GM12878 (cell line): ENCODE results near the gene FPGS. TPM values are rescaled to one million over a fixed set of nuclear protein-coding genes. Genes with fewer than 3 reads are reported as not detected.

Experiments
- ATAC-seq: fragments of 200-7000 bp; cut with Tn5 transposase; 3 replicates; pipeline ENCODE4 v1.9.1; 2020; ENCODE audit warnings: mild to moderate bottlenecking, moderate library complexity
- BruUV-seq: library from RNA; stranded (reverse); fragments of 400-500 nt; replicated peaks from 2 replicates; lab custom pipeline; 2021; lab: Mats Ljungman, UMichigan
- CTCF ChIA-PET: fragments of 300-600 bp; sonication (Branson Sonifier 250); formaldehyde crosslinking; extraction: SDS; loops from one replicate; lab custom pipeline; 2021; ENCODE audit warnings: inconsistent platforms; lab: Yijun Ruan, JAX
- POLR2A ChIA-PET: fragments of 350-600 bp; formaldehyde crosslinking; extraction: SDS; loops from one replicate; lab custom pipeline; 2021; ENCODE audit warnings: inconsistent platforms; lab: Charles Lee
- RAD21 ChIA-PET: fragments of 300-600 bp; sonication (Branson Sonifier 250); formaldehyde crosslinking; loops from one replicate; lab custom pipeline; 2023; ENCODE audit warnings: antibody characterized with exemption; ENCODE audit not compliant: unreplicated experiment; lab: Charles Lee
- SMC1A ChIA-PET: fragments of 300-600 bp; sonication (Branson Sonifier 250); formaldehyde crosslinking; loops from one replicate; lab custom pipeline; 2023; ENCODE audit not compliant: unreplicated experiment, uncharacterized antibody; lab: Charles Lee
- DNase-seq: peaks from one replicate; pipeline ENCODE4 v3.0.0-alpha.2; 2011; ENCODE audit warnings: low read depth, low spot score
- FAIRE-seq: peaks from 3 replicates; lab custom pipeline; 2011; peaks lifted over from hg19 to GRCh38; lab: Jason Lieb, UNC
- H2AFZ ChIP-seq: 2 replicates; pipeline ENCODE4 v1.6.0; 2011; ENCODE audit warnings: low read depth, low read length, control low read depth; ENCODE audit not compliant: control insufficient read depth
- H3K27ac ChIP-seq: 2 replicates; pipeline ENCODE4 v1.5.1; 2011; ENCODE audit warnings: control low read depth; ENCODE audit not compliant: control insufficient read depth, insufficient read depth
- H3K27me3 ChIP-seq, 2 experiments: replicated peaks in 1 of 2; 2 replicates each; pipeline versions ENCODE4 v1.6.0 to v1.6.1; 2011; ENCODE audit warnings: low read length in 1 of 2; ENCODE audit not compliant: control insufficient read depth in 2 of 2, insufficient read depth in 2 of 2
- H3K36me3 ChIP-seq, 2 experiments: 2 replicates each; pipeline ENCODE4 v1.5.1; 2011; ENCODE audit warnings: low read length in 1 of 2; ENCODE audit not compliant: control insufficient read depth in 2 of 2, insufficient read depth in 2 of 2
- H3K4me1 ChIP-seq: 2 replicates; pipeline ENCODE4 v1.6.1; 2011; ENCODE audit warnings: mild to moderate bottlenecking, low read length, moderate library complexity, mixed read lengths; ENCODE audit not compliant: control insufficient read depth, insufficient read depth
- H3K4me2 ChIP-seq: 2 replicates; pipeline ENCODE4 v1.6.0; 2011; ENCODE audit warnings: control low read depth; ENCODE audit not compliant: control insufficient read depth, insufficient read depth
- H3K4me3 ChIP-seq: fragments of 200-600 bp; sonication (generic); 2 replicates; pipeline ENCODE4 v1.5.1; 2016
- H3K79me2 ChIP-seq: 2 replicates; pipeline ENCODE4 v1.6.0; 2011; ENCODE audit warnings: low read length; ENCODE audit not compliant: control insufficient read depth, insufficient read depth
- H3K9ac ChIP-seq: 2 replicates; pipeline ENCODE4 v1.8.0; 2011; ENCODE audit warnings: low read length, control low read depth, mixed read lengths; ENCODE audit not compliant: control insufficient read depth, insufficient read depth
- H3K9me3 ChIP-seq: replicated peaks from 3 replicates; pipeline ENCODE4 v1.5.1; 2011; ENCODE audit warnings: mild to moderate bottlenecking, low read length; ENCODE audit not compliant: control insufficient read depth, insufficient read depth
- H4K20me1 ChIP-seq: 2 replicates; pipeline ENCODE4 v1.6.0; 2011; ENCODE audit not compliant: control insufficient read depth, insufficient read depth
- BMI1 ChIP-seq: fragments of 450-650 bp; IDR thresholded peaks from 2 replicates; pipeline ENCODE4 v1.6.1; 2016; ENCODE audit warnings: mild to moderate bottlenecking, moderate library complexity, borderline replicate concordance
- CHD2 ChIP-seq: IDR thresholded peaks from 2 replicates; pipeline ENCODE4 v1.6.1; 2011; ENCODE audit warnings: low read depth, low read length, improper control_type of control experiment, borderline replicate concordance
- CREB1 ChIP-seq: IDR thresholded peaks from 2 replicates; pipeline ENCODE4 v1.6.1; 2012; ENCODE audit warnings: low read depth, mild to moderate bottlenecking, inconsistent platforms
- E2F8 ChIP-seq: fragments of 450-650 bp; IDR thresholded peaks from 2 replicates; pipeline ENCODE4 v1.6.1; 2018; ENCODE audit warnings: mild to moderate bottlenecking, low read depth, moderate library complexity; ENCODE audit not compliant: partially characterized antibody
- E4F1 ChIP-seq: fragments of 450-650 bp; IDR thresholded peaks from 2 replicates; pipeline ENCODE4 v1.6.1; 2018; ENCODE audit warnings: borderline replicate concordance, mild to moderate bottlenecking; ENCODE audit not compliant: partially characterized antibody
- GATAD2B ChIP-seq: fragments of 450-650 bp; conservative IDR thresholded peaks from 2 replicates; pipeline ENCODE4 v1.6.1; 2017; ENCODE audit warnings: low read depth, mild to moderate bottlenecking, moderate library complexity
- LARP7 ChIP-seq: fragments of 450-650 bp; IDR thresholded peaks from 2 replicates; pipeline ENCODE4 v1.6.1; 2017; ENCODE audit warnings: mild to moderate bottlenecking
- MAX ChIP-seq: IDR thresholded peaks from 2 replicates; pipeline ENCODE4 v1.6.1; 2012; ENCODE audit warnings: low read depth, low read length, improper control_type of control experiment
- POLR2AphosphoS2 ChIP-seq: IDR thresholded peaks from 2 replicates; pipeline ENCODE4 v1.6.1; 2011; ENCODE audit warnings: low read depth, mild to moderate bottlenecking, low read length, improper control_type of control experiment, moderate library complexity
- RAD21 ChIP-seq: IDR thresholded peaks from 2 replicates; pipeline ENCODE4 v1.6.1; 2011; ENCODE audit warnings: mild to moderate bottlenecking, low read depth, low read length, moderate library complexity; ENCODE audit not compliant: insufficient read depth
- RUNX3 ChIP-seq: IDR thresholded peaks from 2 replicates; pipeline ENCODE4 v1.6.1; 2012; ENCODE audit warnings: low read length, inconsistent platforms
- SREBF1 ChIP-seq: IDR thresholded peaks from 2 replicates; pipeline ENCODE4 v1.6.1; 2012; ENCODE audit warnings: mild to moderate bottlenecking, low read length
- SRF ChIP-seq, 2 experiments: IDR thresholded peaks; 2 replicates each; pipeline ENCODE4 v1.6.1; 2011; ENCODE audit warnings: low read depth in 2 of 2, low read length in 2 of 2, mild to moderate bottlenecking in 1 of 2, moderate library complexity in 1 of 2
- TAF1 ChIP-seq: IDR thresholded peaks from 2 replicates; pipeline ENCODE4 v1.6.1; 2011; ENCODE audit warnings: mild to moderate bottlenecking, low read depth, low read length, borderline replicate concordance
- TCF12 ChIP-seq: IDR thresholded peaks from 2 replicates; pipeline ENCODE4 v1.6.1; 2011; ENCODE audit warnings: low read depth, mild to moderate bottlenecking, low read length
- ZBTB33 ChIP-seq: fragments of 450-650 bp; IDR thresholded peaks from 2 replicates; pipeline ENCODE4 v1.6.1; 2017; ENCODE audit warnings: mild to moderate bottlenecking
- WGBS: methylation state at CpG from one replicate; pipeline ENCODE4 v1.1.6; 2016; ENCODE audit warnings: low lambda C conversion rate; ENCODE audit not compliant: insufficient replicate concordance, insufficient coverage; ENCODE audit errors: missing lambda C conversion rate; 5-methylcytosine and 5-hydroxymethylcytosine counted together
- in situ Hi-C: fragments of 300-500 bp; cut with MboI; formaldehyde crosslinking; loops from 9 replicates; pipeline ENCODE4 v1.14.3; 2018; ENCODE audit warnings: mixed read lengths
- intact Hi-C: fragments of 100-400 bp; cut with micrococcal nuclease; formaldehyde crosslinking; loops from one replicate; pipeline ENCODE4 v1.14.2; 2022; ENCODE audit not compliant: unreplicated experiment
- polyA plus RNA-seq, 11 experiments: library from polyadenylated mRNA; depleted of rRNA in 4 of 11; unstranded in 6 of 11; stranded (reverse) in 5 of 11; fragments of >200 nt; fragmentation: Nextera tagmentation in 4 of 11; fragmentation: Illumina TruSeq in 1 of 11; extraction: Ambion mirVana in 4 of 11; extraction: Trizol in 1 of 11; gene quantifications; 1 replicate in 1 of 11; 2 replicates in 10 of 11; pipeline versions ENCODE4 v1.2.1 to v1.2.3, GENCODE V29; 2011 to 2016; ENCODE audit warnings: inconsistent platforms in 2 of 11, missing spikeins in 2 of 11, low read depth in 1 of 11
- total RNA-seq, 4 experiments: library from RNA; depleted of rRNA in 3 of 4; stranded (reverse); fragments of >200 nt in 3 of 4; fragmentation: Illumina TruSeq in 1 of 4; extraction: Trizol in 1 of 4; gene quantifications; 2 replicates each; pipeline versions ENCODE4 v1.2.1 to v1.2.3, GENCODE V29; 2013 to 2021

Gene FPGS
- total and polyA plus RNA-seq, 10 of the 15 experiments (the other 5 are each of a cell fraction or from before 2014, with no cell fraction given): 1.2 to 127 (median 80.4) TPM

GRCh38 chr9:127847833-127848755, 45.4 kb downstream of the FPGS start:
- 40% methylated on average over 12 of the region's 12 CpGs for WGBS
- no peak for TF ChIP-seq E2F8
- no peak for TF ChIP-seq SRF (IDR thresholded peaks at IDR 0.05; ENCODE audit: low read depth in 2 of 2, low read length in 2 of 2)
- TF ChIP-seq ZBTB33: no peak
- TF ChIP-seq TCF12: no peak
- no peak for TF ChIP-seq CREB1
- TF ChIP-seq RAD21: no peak
- TF ChIP-seq BMI1: no peak
- TF ChIP-seq RUNX3: no peak
- no peak for TF ChIP-seq TAF1
- TF ChIP-seq CHD2: no peak
- TF ChIP-seq E4F1: no peak
- no peak for TF ChIP-seq LARP7
- TF ChIP-seq SREBF1: no peak
- no peak for TF ChIP-seq POLR2AphosphoS2
- TF ChIP-seq MAX: no peak
- TF ChIP-seq GATAD2B: no peak

More at GRCh38 chr9:127847833-127848755, 45.4 kb downstream of the FPGS start:
- POLR2A ChIA-PET: no interaction called here
- DNase-seq (no peak), FAIRE-seq (no peak), ATAC-seq (no peak)
- Histone ChIP-seq H4K20me1 (no peaks in the 10 kb centered on the region), H3K4me1 (peaks cover 6% of the 10 kb centered on the region), H3K27me3 (no peaks in the 10 kb centered on the region), H3K9ac (no peak overlapping the region), H3K4me3 (no peak overlapping the region), H3K9me3 (peaks cover 3% of the 10 kb centered on the region; the same call in 2 of the 3 replicates), H3K4me2 (no peak overlapping the region), H2AFZ (no peak overlapping the region), H3K79me2 (no peaks in the 10 kb centered on the region; the same call in 1 of the 2 replicates), H3K27ac (no peak overlapping the region), H3K36me3 (no peaks in the 10 kb centered on the region)
- no TSS peak for BruUV-seq
- SMC1A ChIA-PET: no interaction called here
- RAD21 ChIA-PET: no interaction called here
- CTCF ChIA-PET: interaction anchor here (0.8 to 1.1 kb wide), 2 partner anchors 22 to 58 kb away, joined by 3 read pairs; no protein-coding TSS in a partner anchor
- intact Hi-C loops (no loop called here), in situ Hi-C loops (no loop called here)
